ENCODE results near the gene PPIL1. TPM values are rescaled to one million over a fixed set of nuclear protein-coding genes. Genes with fewer than 3 reads are reported as not detected.
A peak's percentile ranks its signal among the peaks of the same experiment; 100 is the strongest.

Gene PPIL1
- polyA plus RNA-seq, 3 donors: 2.0 to 7.6 (median 5.9) TPM

DNA sequence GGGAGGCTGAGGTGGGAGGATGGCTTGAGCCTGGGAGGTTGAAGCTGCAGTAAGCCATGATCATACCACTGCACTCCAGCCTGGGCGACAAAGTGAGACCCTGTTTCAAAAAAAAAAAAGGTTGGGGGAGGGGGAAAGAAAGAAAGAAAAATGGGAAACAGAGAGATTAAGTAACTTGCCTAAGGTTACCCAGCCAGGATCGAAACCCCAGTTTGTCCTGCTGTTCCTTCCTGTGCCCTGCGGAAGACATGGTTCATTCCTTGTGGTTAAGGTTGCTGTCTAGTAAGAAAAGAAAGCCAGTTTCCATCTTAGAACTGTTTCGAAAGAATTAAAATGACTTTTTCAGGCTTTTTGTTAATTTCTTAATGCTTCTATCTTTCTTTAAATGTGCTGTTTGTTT lies 41.0 kb upstream of the PPIL1 start:
- Histone ChIP-seq H3K36me3 (replicated peaks in 1 of 2; ENCODE audit: control insufficient read depth in 1 of 2, insufficient read depth in 2 of 2, low read length in 2 of 2) (peaks cover 72 to 90% of the 10 kb centered on the region in 2 donors), H3K4me3 (replicated peaks in 1 of 3; ENCODE audit: low read depth in 2 of 3, low read length in 3 of 3) (no peak overlapping the region), H3K27ac (ENCODE audit: low read depth in 1 of 2, low read length in 2 of 2) (peak overlapping the region in 1 of 2 donors; percentile 31), H3K9me3 (replicated peaks in 1 of 2; ENCODE audit: control insufficient read depth in 1 of 2, insufficient read depth in 1 of 2, low read length in 2 of 2) (no peaks in the 10 kb centered on the region), H4K20me1 (ENCODE audit: insufficient read depth, low read length) (peaks cover 6% of the 10 kb centered on the region), H3K79me2 (ENCODE audit: insufficient read depth, low read length) (no peaks in the 10 kb centered on the region), H3K9ac (ENCODE audit: insufficient read depth, low read length, poor library complexity, severe bottlenecking) (no peak overlapping the region), H2AFZ (ENCODE audit: insufficient read depth, low read depth, low read length, poor library complexity, severe bottlenecking) (no peak overlapping the region), H3K27me3 (ENCODE audit: control insufficient read depth in 2 of 2, insufficient read depth in 2 of 2, low read length in 2 of 2) (no peaks in the 10 kb centered on the region), H3K4me2 (replicated peaks; ENCODE audit: extremely low read depth, low read length, poor library complexity, severe bottlenecking) (no peak overlapping the region), H3K4me1 (ENCODE audit: control insufficient read depth in 1 of 2, insufficient read depth in 2 of 2, low read length in 2 of 2) (peaks cover 5 to 21% of the 10 kb centered on the region in 2 donors)
- Mint-ChIP-seq H3K27ac (peak overlapping the region in 3 of 7 donors; percentile 3 to 77 (median 15)), H3K36me3 (peaks cover 80 to 82% of the 10 kb centered on the region in 2 donors), H3K4me1 (peaks cover 17% of the 10 kb centered on the region), H3K9me3 (peaks cover 0 to 3% (median 0%) of the 10 kb centered on the region in 7 donors), H3K4me3 (peak overlapping the region in 1 of 2 donors; percentile 59), H3K27me3 (ENCODE audit: low read depth in 3 of 3) (peaks cover 0 to 3% (median 0%) of the 10 kb centered on the region in 3 donors)
- no peak for DNase-seq
- WGBS (ENCODE audit: insufficient coverage): 23% methylated on average over 3 of the region's 4 CpGs
- intact Hi-C loops (cut with micrococcal nuclease): no loop called here
- TF ChIP-seq CTCF (IDR thresholded peaks at IDR 0.05): no peak

GRCh38 chr6:36914227-36914794 lies 39.7 kb upstream of the PPIL1 start:
- peak overlapping the region in 2 of 7 donors; percentile 22 to 34 for H3K27ac Mint-ChIP-seq
- DNase-seq: no peak
- 90% methylated on average over 10 of the region's 10 CpGs for WGBS (ENCODE audit: insufficient coverage)
- no peak overlapping the region for H3K9ac ChIP-seq (ENCODE audit: insufficient read depth, low read length, poor library complexity, severe bottlenecking)
- peaks cover 5 to 21% of the 10 kb centered on the region in 2 donors for H3K4me1 ChIP-seq (ENCODE audit: control insufficient read depth in 1 of 2, insufficient read depth in 2 of 2, low read length in 2 of 2)
- H4K20me1 ChIP-seq (ENCODE audit: insufficient read depth, low read length): peaks cover 9% of the 10 kb centered on the region
- peaks cover 0 to 3% (median 0%) of the 10 kb centered on the region in 3 donors for H3K27me3 Mint-ChIP-seq (ENCODE audit: low read depth in 3 of 3)
- H2AFZ ChIP-seq (ENCODE audit: insufficient read depth, low read depth, low read length, poor library complexity, severe bottlenecking): no peak overlapping the region
- no peak overlapping the region for H3K4me3 Mint-ChIP-seq
- no peak overlapping the region for H3K4me2 ChIP-seq (replicated peaks; ENCODE audit: extremely low read depth, low read length, poor library complexity, severe bottlenecking)
- H3K79me2 ChIP-seq (ENCODE audit: insufficient read depth, low read length): no peaks in the 10 kb centered on the region
- no peaks in the 10 kb centered on the region for H3K27me3 ChIP-seq (ENCODE audit: control insufficient read depth in 2 of 2, insufficient read depth in 2 of 2, low read length in 2 of 2)
- H3K36me3 Mint-ChIP-seq: peaks cover 75 to 79% of the 10 kb centered on the region in 2 donors
- no peak overlapping the region for H3K4me3 ChIP-seq (replicated peaks in 1 of 3; ENCODE audit: low read depth in 2 of 3, low read length in 3 of 3)
- no peak overlapping the region for H3K27ac ChIP-seq (ENCODE audit: low read depth in 1 of 2, low read length in 2 of 2)
- intact Hi-C loops (cut with micrococcal nuclease): no loop called here
- TF ChIP-seq CTCF (IDR thresholded peaks at IDR 0.05): no peak
- peaks cover 68 to 89% of the 10 kb centered on the region in 2 donors for H3K36me3 ChIP-seq (replicated peaks in 1 of 2; ENCODE audit: control insufficient read depth in 1 of 2, insufficient read depth in 2 of 2, low read length in 2 of 2)
- no peaks in the 10 kb centered on the region for H3K9me3 ChIP-seq (replicated peaks in 1 of 2; ENCODE audit: control insufficient read depth in 1 of 2, insufficient read depth in 1 of 2, low read length in 2 of 2)
- peaks cover 0 to 3% (median 0%) of the 10 kb centered on the region in 7 donors for H3K9me3 Mint-ChIP-seq
- peaks cover 16% of the 10 kb centered on the region for H3K4me1 Mint-ChIP-seq
